Activated CD4-positive, alpha-beta memory T cell treated with anti-CD3 and anti-CD28 coated beads for 36 hours (primary cell): Measurements from ENCODE around the gene LRP8. TPM values are rescaled to one million over a fixed set of nuclear protein-coding genes. Genes with fewer than 3 reads are reported as not detected.

Experiments used
- CTCF ChIA-PET: fragments of 350-600 bp; sonication (Branson Sonifier 250); formaldehyde crosslinking; loops from one replicate; lab custom pipeline; 2021; ENCODE audit warnings: antibody characterized with exemption, inconsistent platforms; lab: Charles Lee
- POLR2A ChIA-PET: fragments of 350-600 bp; sonication (Branson Sonifier 250); formaldehyde crosslinking; loops from one replicate; lab custom pipeline; 2021; ENCODE audit warnings: antibody characterized with exemption; lab: Charles Lee
- DNase-seq: peaks from one replicate; pipeline ENCODE4 v3.0.0-alpha.2; 2020
- H3K27ac Mint-ChIP-seq: one replicate; pipeline ENCODE4 v1.8.0; 2021; ENCODE audit warnings: mixed read lengths
- H3K27me3 Mint-ChIP-seq: one replicate; pipeline ENCODE4 v1.8.0; 2021; ENCODE audit warnings: mixed read lengths
- H3K36me3 Mint-ChIP-seq: one replicate; pipeline ENCODE4 v1.8.0; 2021; ENCODE audit warnings: mixed read lengths
- H3K4me1 Mint-ChIP-seq: one replicate; pipeline ENCODE4 v1.8.0; 2021; ENCODE audit warnings: low read depth, mixed read lengths
- H3K4me3 Mint-ChIP-seq: one replicate; pipeline ENCODE4 v1.8.0; 2021; ENCODE audit warnings: mild to moderate bottlenecking, mixed read lengths
- H3K9me3 Mint-ChIP-seq: one replicate; pipeline ENCODE4 v1.8.0; 2021; ENCODE audit warnings: mixed read lengths
- intact Hi-C: fragments of 100-400 bp; cut with micrococcal nuclease; formaldehyde crosslinking; loops from one replicate; pipeline ENCODE4 v1.15.1; 2023
- total RNA-seq, 2 experiments: library from RNA; stranded (reverse); gene quantifications; one replicate each; pipeline ENCODE4 v1.2.3, GENCODE V29; 2021

The LRP8 gene
- total RNA-seq, 2 experiments from 2014 or later: 38.6 to 38.8 TPM

DNA sequence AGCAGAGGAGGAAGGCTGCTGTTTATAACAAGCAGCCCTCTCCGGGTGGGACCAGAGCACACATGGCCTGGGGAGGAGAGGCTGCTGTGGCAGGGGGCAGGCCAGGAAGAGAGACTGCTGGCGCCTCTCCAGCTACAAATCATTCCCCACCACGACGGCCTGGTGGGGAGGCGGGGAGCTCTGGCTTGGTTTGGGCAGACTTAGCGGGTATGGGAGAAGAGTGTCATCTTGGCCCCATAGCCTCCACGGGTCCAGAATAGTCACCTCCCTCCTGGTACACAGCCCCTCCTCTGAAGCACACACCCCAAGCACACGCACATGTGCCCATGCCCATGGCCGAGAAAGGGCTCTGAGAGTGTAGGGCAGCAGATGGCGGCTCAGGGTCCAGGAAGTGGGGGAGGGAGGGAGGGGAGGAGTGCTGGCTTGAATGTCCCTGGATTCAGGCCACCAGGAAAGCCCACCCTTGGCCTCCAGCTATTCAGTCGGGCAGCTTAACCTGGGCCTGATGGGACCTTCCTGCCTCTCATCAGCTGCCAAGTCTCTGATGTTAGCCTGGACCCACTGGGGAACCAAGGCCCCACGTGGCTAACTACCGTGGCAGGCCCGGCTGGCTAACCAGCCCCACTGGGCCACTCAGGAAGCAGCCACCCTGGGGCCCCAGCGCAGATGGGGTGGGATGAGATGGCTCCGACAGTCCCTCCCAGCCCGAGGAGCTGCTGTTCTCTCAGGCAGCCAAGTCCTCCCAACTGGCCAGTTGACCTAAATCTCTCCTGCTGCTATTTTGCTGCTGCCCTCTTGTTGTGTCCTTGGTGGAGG, 10.9 kb downstream of the LRP8 start:
- ChIA-PET POLR2A (interaction anchor here (0.7 kb wide), 1 partner anchor 9 kb away, joined by 3 read pairs; no protein-coding TSS in a partner anchor), CTCF (interaction anchor here (0.6 kb wide), 1 partner anchor 38 kb away, joined by 3 read pairs; no protein-coding TSS in a partner anchor)
- intact Hi-C loops: no loop called here
- H3K4me3 Mint-ChIP-seq: no peak overlapping the region
- no peaks in the 10 kb centered on the region for H3K9me3 Mint-ChIP-seq
- no peak for DNase-seq
- no peaks in the 10 kb centered on the region for H3K27me3 Mint-ChIP-seq
- no peaks in the 10 kb centered on the region for H3K4me1 Mint-ChIP-seq
- H3K27ac Mint-ChIP-seq: no peak overlapping the region
- peaks cover 17% of the 10 kb centered on the region for H3K36me3 Mint-ChIP-seq

DNA sequence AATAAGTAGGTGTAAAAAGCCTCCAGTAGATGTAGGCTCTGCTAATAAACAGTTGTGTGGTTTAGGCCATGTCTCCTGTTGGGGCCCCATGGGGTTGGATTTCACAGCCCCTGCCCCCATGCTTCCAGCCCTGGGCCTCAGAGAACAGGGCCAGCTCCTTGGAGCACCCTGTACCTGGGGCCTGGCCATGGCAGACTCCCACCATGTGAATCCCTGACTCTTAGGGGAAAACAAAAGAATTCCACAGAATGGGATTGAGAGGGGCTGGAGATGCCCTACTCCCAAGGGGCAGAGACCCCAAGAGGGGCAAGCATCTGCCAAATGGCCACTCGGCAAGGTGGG, 11.5 kb downstream of the LRP8 start:
- CTCF ChIA-PET: interaction anchor here (0.6 kb wide), 1 partner anchor 38 kb away, joined by 3 read pairs; no protein-coding TSS in a partner anchor

DNA sequence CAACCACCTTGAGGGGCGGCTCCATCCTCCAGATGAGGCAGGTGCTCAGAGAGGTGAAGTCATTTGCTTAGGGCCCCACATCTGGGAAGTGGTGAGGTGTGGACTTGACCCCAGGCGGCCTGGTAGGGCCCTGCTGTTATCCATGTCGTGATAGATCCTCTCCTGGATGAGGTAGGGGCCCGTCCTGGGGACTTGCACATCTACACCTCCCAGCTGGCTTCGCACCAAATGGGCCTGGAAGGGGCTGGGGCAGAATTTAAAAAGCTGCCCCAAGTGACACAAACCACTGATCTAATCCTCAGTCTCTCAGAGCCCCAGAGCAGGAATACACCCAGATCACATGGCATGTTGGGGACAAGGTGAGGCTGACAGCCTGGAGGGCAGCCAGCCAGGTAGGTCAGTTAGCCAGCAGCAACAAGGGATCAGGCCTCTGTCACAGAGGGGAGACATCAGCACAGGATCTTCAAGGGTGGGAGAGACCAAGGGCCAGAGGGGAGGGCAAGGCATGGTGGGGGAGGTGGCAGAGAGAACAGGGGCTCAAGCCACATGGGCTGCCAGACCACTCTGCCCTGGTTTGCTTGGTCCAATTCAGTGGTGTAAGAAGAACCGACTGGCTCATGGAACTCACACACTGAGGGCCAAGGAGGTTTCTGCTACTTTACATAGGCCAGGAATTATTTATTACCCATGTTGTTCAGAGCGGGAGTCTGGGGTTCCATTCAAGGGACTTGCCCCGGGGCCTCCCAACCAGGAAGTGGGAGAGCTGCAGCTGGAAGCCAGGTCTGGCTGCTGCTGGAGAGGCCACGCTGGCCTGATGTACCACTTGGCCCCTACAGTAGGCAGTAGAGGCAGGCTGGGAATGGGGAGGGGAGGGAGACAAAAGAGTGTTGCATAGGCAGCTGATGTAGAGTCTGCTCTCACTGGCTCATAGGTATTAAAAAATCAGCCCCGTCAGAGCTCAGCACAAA, 12.1 kb downstream of the LRP8 start:
- Mint-ChIP-seq H3K36me3 (peaks cover 8% of the 10 kb centered on the region), H3K4me3 (no peak overlapping the region), H3K4me1 (no peaks in the 10 kb centered on the region), H3K9me3 (no peaks in the 10 kb centered on the region), H3K27me3 (no peaks in the 10 kb centered on the region), H3K27ac (no peak overlapping the region)
- ChIA-PET POLR2A (interaction anchor here (0.7 kb wide), 1 partner anchor 11 kb away, joined by 3 read pairs; no protein-coding TSS in a partner anchor), CTCF (no interaction called here)
- intact Hi-C loops: no loop called here
- no peak for DNase-seq

More for the DNA sequence above, 11.5 kb downstream of the LRP8 start:
- H3K27me3 Mint-ChIP-seq: no peaks in the 10 kb centered on the region
- H3K36me3 Mint-ChIP-seq: peaks cover 13% of the 10 kb centered on the region
- no peak overlapping the region for H3K4me3 Mint-ChIP-seq
- H3K27ac Mint-ChIP-seq: no peak overlapping the region
- no peaks in the 10 kb centered on the region for H3K4me1 Mint-ChIP-seq
- POLR2A ChIA-PET: interaction anchor here (0.7 kb wide), 1 partner anchor 10 kb away, joined by 3 read pairs; no protein-coding TSS in a partner anchor
- H3K9me3 Mint-ChIP-seq: no peaks in the 10 kb centered on the region
- DNase-seq: no peak
- intact Hi-C loops: no loop called here

GRCh38 chr1:53315046-53315445, 12.8 kb downstream of the LRP8 start:
- POLR2A ChIA-PET: no interaction called here
- DNase-seq: no peak
- CTCF ChIA-PET: no interaction called here
- Mint-ChIP-seq H3K36me3 (peaks cover 4% of the 10 kb centered on the region), H3K4me1 (no peaks in the 10 kb centered on the region), H3K27me3 (no peaks in the 10 kb centered on the region), H3K4me3 (no peak overlapping the region), H3K27ac (no peak overlapping the region), H3K9me3 (no peaks in the 10 kb centered on the region)
- intact Hi-C loops: no loop called here

DNA sequence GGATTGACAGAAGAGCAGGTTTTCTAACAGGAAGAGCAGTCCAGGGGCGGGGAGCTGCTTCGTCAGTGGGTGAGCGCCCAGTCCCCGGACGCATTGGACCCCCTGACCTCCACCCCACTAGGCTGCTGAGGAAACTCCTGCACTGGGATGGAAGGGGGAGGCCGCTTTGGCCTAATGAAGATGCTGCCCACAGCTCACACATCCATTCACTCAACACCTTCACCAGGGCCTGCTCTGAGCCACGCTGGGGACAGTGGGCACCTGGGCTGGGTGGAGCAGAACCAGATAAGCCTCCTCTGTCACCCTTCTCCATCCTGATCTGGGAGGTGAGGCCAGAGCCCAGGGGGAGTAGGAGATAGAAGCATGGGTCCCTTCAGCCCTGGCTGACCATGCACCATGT, 13.3 kb downstream of the LRP8 start:
- POLR2A ChIA-PET: no interaction called here
- no peak overlapping the region for H3K27ac Mint-ChIP-seq

GRCh38 chr1:53314096-53314495, 13.8 kb downstream of the LRP8 start:
- no peak overlapping the region for H3K4me3 Mint-ChIP-seq
- no peak overlapping the region for H3K27ac Mint-ChIP-seq
- no peaks in the 10 kb centered on the region for H3K4me1 Mint-ChIP-seq
- ChIA-PET CTCF (no interaction called here), POLR2A (no interaction called here)
- intact Hi-C loops: no loop called here
- H3K27me3 Mint-ChIP-seq: no peaks in the 10 kb centered on the region
- H3K9me3 Mint-ChIP-seq: no peaks in the 10 kb centered on the region
- H3K36me3 Mint-ChIP-seq: peaks cover 4% of the 10 kb centered on the region
- DNase-seq: no peak

More for the DNA sequence above, 13.3 kb downstream of the LRP8 start:
- intact Hi-C loops: no loop called here
- CTCF ChIA-PET: no interaction called here
- H3K4me1 Mint-ChIP-seq: no peaks in the 10 kb centered on the region
- no peak for DNase-seq
- H3K4me3 Mint-ChIP-seq: no peak overlapping the region
- H3K36me3 Mint-ChIP-seq: peaks cover 4% of the 10 kb centered on the region
- no peaks in the 10 kb centered on the region for H3K9me3 Mint-ChIP-seq
- H3K27me3 Mint-ChIP-seq: no peaks in the 10 kb centered on the region

DNA sequence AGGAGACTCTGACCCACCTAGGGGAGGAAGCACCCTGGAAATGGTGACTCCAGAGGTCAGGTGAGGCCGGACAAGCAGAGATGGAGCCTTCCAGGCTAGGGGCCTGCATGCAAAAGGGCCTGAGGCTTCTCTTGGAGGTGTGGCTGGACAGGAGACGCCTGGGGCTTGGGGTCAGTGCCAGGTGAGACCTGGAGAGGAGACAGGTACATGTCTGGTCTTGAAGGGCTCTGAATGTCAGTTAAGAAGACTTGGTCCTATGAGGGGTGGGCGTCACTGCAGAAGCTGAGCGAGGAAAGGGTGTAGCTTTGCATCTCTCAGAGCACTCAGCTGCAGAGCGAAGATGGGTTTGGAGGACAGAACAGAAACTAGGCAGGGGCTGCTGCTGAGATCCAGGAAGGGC, 14.3 kb downstream of the LRP8 start:
- intact Hi-C loops: no loop called here
- H3K9me3 Mint-ChIP-seq: no peaks in the 10 kb centered on the region
- POLR2A ChIA-PET: interaction anchor here (1.6 kb wide), 1 partner anchor 13 kb away, joined by 3 read pairs; no protein-coding TSS in a partner anchor
- peaks cover 4% of the 10 kb centered on the region for H3K36me3 Mint-ChIP-seq
- H3K4me3 Mint-ChIP-seq: no peak overlapping the region
- DNase-seq: no peak
- no peaks in the 10 kb centered on the region for H3K4me1 Mint-ChIP-seq
- no peak overlapping the region for H3K27ac Mint-ChIP-seq
- CTCF ChIA-PET: no interaction called here
- H3K27me3 Mint-ChIP-seq: no peaks in the 10 kb centered on the region

GRCh38 chr1:53311702-53312305, 16.1 kb downstream of the LRP8 start:
- intact Hi-C loops: no loop called here
- no peak for DNase-seq
- ChIA-PET CTCF (no interaction called here), POLR2A (interaction anchor here (1.6 kb wide), 1 partner anchor 15 kb away, joined by 3 read pairs; no protein-coding TSS in a partner anchor)
- no peaks in the 10 kb centered on the region for H3K27me3 Mint-ChIP-seq
- peaks cover 6% of the 10 kb centered on the region for H3K36me3 Mint-ChIP-seq
- H3K4me1 Mint-ChIP-seq: peaks cover 4% of the 10 kb centered on the region
- H3K4me3 Mint-ChIP-seq: no peak overlapping the region
- no peaks in the 10 kb centered on the region for H3K9me3 Mint-ChIP-seq
- H3K27ac Mint-ChIP-seq: no peak overlapping the region

DNA sequence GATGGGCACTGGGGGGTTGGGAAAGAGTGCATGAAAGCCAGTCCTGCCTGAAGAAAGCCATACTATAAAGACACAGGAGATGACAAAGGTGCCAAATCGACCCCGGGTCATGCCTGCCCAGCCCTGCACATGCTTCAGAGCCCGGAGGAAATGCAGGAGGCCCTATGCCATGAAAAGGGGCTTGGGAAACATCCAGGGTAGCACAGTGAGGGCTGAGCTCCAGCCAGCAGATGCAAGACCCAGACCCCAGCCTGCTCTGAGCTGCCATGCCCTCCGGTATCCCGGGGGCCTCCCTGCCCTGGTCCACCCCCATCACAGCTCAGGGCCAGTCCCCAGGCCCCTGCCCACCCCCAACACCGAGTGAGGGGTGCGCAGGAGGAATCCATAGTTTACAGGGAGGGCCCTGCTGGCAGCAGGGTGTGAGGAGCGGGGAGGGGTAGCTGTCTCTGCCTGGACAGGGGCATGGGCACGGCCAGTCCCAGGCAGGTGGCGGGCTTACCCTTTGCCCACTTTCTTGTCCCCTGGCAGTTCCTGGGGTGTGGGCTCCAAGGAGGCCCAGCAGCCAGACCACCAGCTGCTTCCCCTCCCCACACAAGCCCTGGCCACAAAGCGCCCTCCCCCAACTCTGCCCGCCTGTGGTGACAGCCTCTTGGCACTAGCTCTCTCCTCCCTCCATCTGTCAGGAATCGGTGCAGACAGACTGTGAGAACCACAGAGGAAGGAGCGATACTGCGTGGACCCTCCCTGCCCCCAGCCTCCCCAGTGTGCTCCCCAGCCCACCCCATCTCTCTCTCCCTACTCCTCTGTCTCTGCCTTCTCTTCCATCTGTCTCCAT, 16.8 kb downstream of the LRP8 start:
- ChIA-PET CTCF (no interaction called here), POLR2A (no interaction called here)
- Mint-ChIP-seq H3K9me3 (no peaks in the 10 kb centered on the region), H3K27me3 (no peaks in the 10 kb centered on the region), H3K4me3 (no peak overlapping the region), H3K36me3 (peaks cover 8% of the 10 kb centered on the region), H3K4me1 (peaks cover 8% of the 10 kb centered on the region), H3K27ac (no peak overlapping the region)
- intact Hi-C loops: no loop called here
- DNase-seq: no peak

DNA sequence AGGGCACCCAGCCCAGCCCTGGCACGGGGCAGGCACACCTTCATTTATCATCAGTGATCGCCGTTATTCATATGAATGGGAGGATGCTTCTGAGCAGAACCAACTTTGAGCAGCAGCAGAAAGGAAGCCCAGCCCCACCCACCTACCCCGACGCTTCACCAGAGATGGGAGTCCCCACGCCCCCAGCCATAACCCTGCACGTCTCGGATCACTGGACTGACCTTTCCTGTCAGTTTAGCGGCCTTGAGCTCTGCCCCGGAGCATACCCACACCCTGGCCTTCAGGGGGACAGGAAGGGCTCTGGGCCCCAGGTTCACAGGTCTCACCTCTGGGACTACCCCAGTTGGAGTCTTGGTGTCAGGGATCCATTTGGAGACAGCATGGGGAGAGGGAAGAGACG, 18.1 kb downstream of the LRP8 start:
- no peaks in the 10 kb centered on the region for H3K27me3 Mint-ChIP-seq
- DNase-seq: no peak
- no peaks in the 10 kb centered on the region for H3K9me3 Mint-ChIP-seq
- no peak overlapping the region for H3K4me3 Mint-ChIP-seq
- H3K36me3 Mint-ChIP-seq: peaks cover 8% of the 10 kb centered on the region
- ChIA-PET POLR2A (no interaction called here), CTCF (no interaction called here)
- peaks cover 8% of the 10 kb centered on the region for H3K4me1 Mint-ChIP-seq
- no peak overlapping the region for H3K27ac Mint-ChIP-seq
- intact Hi-C loops: no loop called here

GRCh38 chr1:53308506-53308905, 19.4 kb downstream of the LRP8 start:
- H3K27ac Mint-ChIP-seq: no peak overlapping the region
- ChIA-PET CTCF (no interaction called here), POLR2A (no interaction called here)
- peaks cover 5% of the 10 kb centered on the region for H3K36me3 Mint-ChIP-seq
- H3K27me3 Mint-ChIP-seq: no peaks in the 10 kb centered on the region
- no peak overlapping the region for H3K4me3 Mint-ChIP-seq
- intact Hi-C loops: no loop called here
- no peaks in the 10 kb centered on the region for H3K9me3 Mint-ChIP-seq
- DNase-seq: no peak
- H3K4me1 Mint-ChIP-seq: peaks cover 8% of the 10 kb centered on the region
